Measurements from ENCODE around the gene UQCC3. TPM values are rescaled to one million over a fixed set of nuclear protein-coding genes. Genes with fewer than 3 reads are reported as not detected.

The UQCC3 gene
- total and polyA plus RNA-seq, 9 of the 15 experiments (the other 6 are each of a cell fraction or from before 2014, with no cell fraction given): 3.3 to 44.3 (median 8.0) TPM

- TF ChIP-seq RCOR1 (IDR thresholded peaks at IDR 0.05; ENCODE audit: borderline replicate concordance in 1 of 2, low read depth in 2 of 2, low read length in 2 of 2) (no peak), SIN3A (IDR thresholded peaks at IDR 0.05; ENCODE audit: borderline replicate concordance in 2 of 2, control insufficient read depth in 1 of 2, low read depth in 2 of 2, low read length in 2 of 2) (peak in 1 of 2 experiments; percentile 59; a peak in 1 of 4 replicates), NFE2L1 (tag; IDR thresholded peaks at IDR 0.05; ENCODE audit: borderline replicate concordance, low read depth) (no peak), HSF4 (CRISPR knock-in tag; IDR thresholded peaks at IDR 0.05; ENCODE audit: borderline replicate concordance) (no peak), ESRRB (CRISPR knock-in tag; IDR thresholded peaks at IDR 0.05; ENCODE audit: borderline replicate concordance) (no peak), PCBP2 (IDR thresholded peaks at IDR 0.05; ENCODE audit: low read depth, low read length, poor library complexity, severe bottlenecking) (no peak), GATAD2A (IDR thresholded peaks at IDR 0.05) (no peak), CHD4 (IDR thresholded peaks at IDR 0.05; ENCODE audit: insufficient read depth, insufficient replicate concordance, low read depth, low read length, poor library complexity, severe bottlenecking) (no peak), NCOA6 (IDR thresholded peaks at IDR 0.05) (no peak), BCOR (IDR thresholded peaks at IDR 0.05) (peak; percentile 43), E2F3 (CRISPR knock-in tag; IDR thresholded peaks at IDR 0.05) (no peak), PTBP1 (IDR thresholded peaks at IDR 0.05; ENCODE audit: low read depth, low read length) (no peak), TAF1 (IDR thresholded peaks at IDR 0.05; ENCODE audit: control insufficient read depth, extremely low read depth, insufficient read depth, low read length, severe bottlenecking) (no peak), ETS2 (tag; IDR thresholded peaks at IDR 0.05; ENCODE audit: borderline replicate concordance, poor library complexity, severe bottlenecking) (no peak), CREB3L1 (IDR thresholded peaks at IDR 0.05; ENCODE audit: borderline replicate concordance, low read depth) (no peak; the same call in 1 of the 2 replicates), MCM2 (IDR thresholded peaks at IDR 0.05; ENCODE audit: low read depth) (no peak), ZNF589 (CRISPR knock-in tag; IDR thresholded peaks at IDR 0.05; ENCODE audit: low read depth) (0 out of 2 replicates have a peak, but pooled peaks have one; percentile 16), DACH1 (IDR thresholded peaks at IDR 0.05; ENCODE audit: partially characterized antibody) (no peak), ELF4 (CRISPR knock-in tag; IDR thresholded peaks at IDR 0.05) (no peak), FOXJ2 (tag; IDR thresholded peaks at IDR 0.05) (no peak), DLX4 (CRISPR knock-in tag; IDR thresholded peaks at IDR 0.05) (no peak), E2F5 (CRISPR knock-in tag; IDR thresholded peaks at IDR 0.05) (no peak), NR2C2 (CRISPR knock-in tag; IDR thresholded peaks at IDR 0.05) (0 out of 2 replicates have a peak, but pooled peaks have one; percentile 18), NR2C2 (tag; IDR thresholded peaks at IDR 0.05) (no peak), PRMT5 (CRISPR knock-in tag; IDR thresholded peaks at IDR 0.05) (no peak), SMARCE1 (IDR thresholded peaks at IDR 0.05) (peak; percentile 15)
Observed at GRCh38 chr11:62664405-62665074, 6.9 kb upstream of the UQCC3 start (continued).
